ENCODE data around the gene ZNF428. TPM values are rescaled to one million over a fixed set of nuclear protein-coding genes. Genes with fewer than 3 reads are reported as not detected.
A peak's percentile ranks its signal among the peaks of the same experiment; 100 is the strongest.

Gene ZNF428
- total and polyA plus RNA-seq, 2 of the 8 experiments (the other 6 are each of a cell fraction or from before 2014, with no cell fraction given), result 7.8 to 16.7 TPM

- TF ChIP-seq YY1 (IDR thresholded peaks at IDR 0.05; ENCODE audit: low read depth, low read length) (no peak), NRF1 (IDR thresholded peaks at IDR 0.05; ENCODE audit: low read depth, low read length) (no peak), TAF7 (optimal IDR thresholded peaks at IDR 0.05; ENCODE audit: borderline replicate concordance, low read depth, low read length) (no peak), ASH2L (IDR thresholded peaks at IDR 0.05; ENCODE audit: low read length) (no peak), SRF (IDR thresholded peaks at IDR 0.05; ENCODE audit: low read depth, low read length) (no peak), BCL11A (IDR thresholded peaks at IDR 0.05; ENCODE audit: low read depth in 2 of 2, low read length in 2 of 2) (no peak), JUND (IDR thresholded peaks at IDR 0.05; ENCODE audit: low read length) (peak; percentile 85; the same call in 1 of the 2 replicates), SIRT6 (IDR thresholded peaks at IDR 0.05; ENCODE audit: low read length) (no peak), POLR2A (IDR thresholded peaks at IDR 0.05; ENCODE audit: control extremely low read depth in 1 of 2, low read depth in 2 of 2, low read length in 2 of 2) (peak in 1 of 2 experiments; percentile 32; a peak in 1 of 3 replicates), GTF2F1 (IDR thresholded peaks at IDR 0.05; ENCODE audit: borderline replicate concordance, low read depth, low read length) (no peak), TCF12 (IDR thresholded peaks at IDR 0.05; ENCODE audit: low read depth, low read length) (no peak), TBP (IDR thresholded peaks at IDR 0.05; ENCODE audit: low read depth, low read length) (no peak), BACH1 (IDR thresholded peaks at IDR 0.05; ENCODE audit: low read length) (peak; percentile 82), NANOG (IDR thresholded peaks at IDR 0.05; ENCODE audit: insufficient read depth, low read depth, low read length, poor library complexity, severe bottlenecking) (no peak), SIN3A (conservative IDR thresholded peaks at IDR 0.05 in 1 of 2, IDR thresholded peaks at IDR 0.05 in 1 of 2; ENCODE audit: low read depth in 1 of 2, low read length in 2 of 2) (no peak), KDM4A (IDR thresholded peaks at IDR 0.05; ENCODE audit: low read depth, low read length, severe bottlenecking) (no peak), KDM5A (IDR thresholded peaks at IDR 0.05; ENCODE audit: low read length) (no peak), USF2 (IDR thresholded peaks at IDR 0.05; ENCODE audit: low read length) (no peak), EGR1 (IDR thresholded peaks at IDR 0.05; ENCODE audit: borderline replicate concordance, low read depth, low read length) (no peak), SAP30 (IDR thresholded peaks at IDR 0.05; ENCODE audit: insufficient read depth, insufficient replicate concordance, low read length) (no peak), CTCF (IDR thresholded peaks at IDR 0.05; ENCODE audit: control extremely low read depth in 1 of 3, insufficient read depth in 1 of 3, low read depth in 1 of 3, low read length in 3 of 3) (no peak), POLR2AphosphoS5 (IDR thresholded peaks at IDR 0.05; ENCODE audit: low read depth, low read length) (0 out of 2 replicates have a peak, but pooled peaks have one; percentile 11)
Observed at GRCh38 chr19:43636121-43636683, 16.8 kb upstream of the ZNF428 start (continued).
